Mesenchymal stem cell (in vitro differentiated cells and primary cell): ENCODE results near the gene MYO19. TPM values are rescaled to one million over a fixed set of nuclear protein-coding genes. Genes with fewer than 3 reads are reported as not detected.

ENCODE experiments used
- DNase-seq: peaks from one replicate; pipeline ENCODE4 v3.0.0-alpha.2; 2013
- H2AFZ ChIP-seq: one replicate; pipeline ENCODE4 v1.6.1; 2013; ENCODE audit warnings: low read depth, mild to moderate bottlenecking, control low read depth, inconsistent platforms, low read length, moderate library complexity
- H2AK5ac ChIP-seq: 2 replicates; pipeline ENCODE4 v1.6.1; 2013; ENCODE audit warnings: low read length, moderate library complexity, mild to moderate bottlenecking, inconsistent platforms; ENCODE audit not compliant: severe bottlenecking
- H2BK120ac ChIP-seq: one replicate; pipeline ENCODE4 v1.6.1; 2013; ENCODE audit warnings: low read depth, mild to moderate bottlenecking, inconsistent platforms, low read length, moderate library complexity
- H2BK12ac ChIP-seq, 2 experiments: one replicate each; pipeline ENCODE4 v1.6.1; 2013; ENCODE audit warnings: inconsistent platforms in 2 of 2, low read length in 2 of 2, mild to moderate bottlenecking in 2 of 2, moderate library complexity in 2 of 2, control low read depth in 1 of 2
- H2BK15ac ChIP-seq: one replicate; pipeline ENCODE4 v1.6.1; 2013; ENCODE audit warnings: mild to moderate bottlenecking, low read depth, inconsistent platforms; ENCODE audit not compliant: poor library complexity, severe bottlenecking
- H2BK5ac ChIP-seq: 2 replicates; pipeline ENCODE4 v1.6.1; 2013; ENCODE audit warnings: low read depth, mild to moderate bottlenecking, low read length, control low read depth, inconsistent platforms; ENCODE audit not compliant: poor library complexity, severe bottlenecking
- H3K14ac ChIP-seq, 2 experiments: one replicate each; pipeline ENCODE4 v1.6.1; 2013; ENCODE audit warnings: inconsistent platforms in 2 of 2, low read length in 2 of 2, control low read depth in 1 of 2, mild to moderate bottlenecking in 1 of 2, moderate library complexity in 1 of 2
- H3K18ac ChIP-seq, 2 experiments: one replicate each; pipeline ENCODE4 v1.6.1; 2013; ENCODE audit warnings: inconsistent platforms in 2 of 2, low read length in 2 of 2, control low read depth in 1 of 2, low read depth in 1 of 2, mild to moderate bottlenecking in 1 of 2
- H3K23ac ChIP-seq, 2 experiments: one replicate each; pipeline ENCODE4 v1.6.1; 2013; ENCODE audit warnings: inconsistent platforms in 2 of 2, low read length in 2 of 2, mild to moderate bottlenecking in 2 of 2, moderate library complexity in 2 of 2, control low read depth in 1 of 2
- H3K27ac ChIP-seq: 2 replicates; pipeline ENCODE4 v1.5.1; 2013; ENCODE audit warnings: mild to moderate bottlenecking, moderate library complexity, low read length, control low read depth, inconsistent platforms; ENCODE audit not compliant: poor library complexity, severe bottlenecking
- H3K27me3 ChIP-seq, 2 experiments: 2 replicates each; pipeline versions ENCODE4 v1.6.1 to v1.7.0; 2013; ENCODE audit warnings: low read length in 2 of 2, mild to moderate bottlenecking in 2 of 2, moderate library complexity in 2 of 2, control low read depth in 1 of 2, inconsistent platforms in 1 of 2; ENCODE audit not compliant: control insufficient read depth in 1 of 2, insufficient read depth in 1 of 2
- H3K36me3 ChIP-seq, 2 experiments: 2 replicates each; pipeline versions ENCODE4 v1.6.1 to v1.7.0; 2013; ENCODE audit warnings: low read length in 2 of 2, control low read depth in 1 of 2, inconsistent platforms in 1 of 2, low read depth in 1 of 2, mild to moderate bottlenecking in 1 of 2; ENCODE audit not compliant: insufficient read depth in 2 of 2, control insufficient read depth in 1 of 2
- H3K4ac ChIP-seq, 2 experiments: one replicate each; pipeline ENCODE4 v1.6.1; 2013; ENCODE audit warnings: inconsistent platforms in 2 of 2, low read length in 2 of 2, mild to moderate bottlenecking in 2 of 2, moderate library complexity in 2 of 2, control low read depth in 1 of 2, low read depth in 1 of 2
- H3K4me1 ChIP-seq: 2 replicates; pipeline ENCODE4 v1.6.1; 2013; ENCODE audit warnings: low read depth, low read length, control low read depth; ENCODE audit not compliant: control insufficient read depth, insufficient read depth
- H3K4me2 ChIP-seq: 2 replicates; pipeline ENCODE4 v1.6.1; 2013; ENCODE audit warnings: low read length, mild to moderate bottlenecking, inconsistent platforms; ENCODE audit not compliant: poor library complexity, severe bottlenecking
- H3K4me3 ChIP-seq, 2 experiments: 2 replicates each; pipeline versions ENCODE4 v1.5.1 to v1.7.0; 2013; ENCODE audit warnings: low read length in 2 of 2, mild to moderate bottlenecking in 2 of 2, control low read depth in 1 of 2, low read depth in 1 of 2; ENCODE audit not compliant: insufficient read depth in 1 of 2
- H3K79me1 ChIP-seq: replicated peaks from 2 replicates; pipeline ENCODE4 v1.6.1; 2013; ENCODE audit warnings: mild to moderate bottlenecking, control low read depth, low read length, inconsistent platforms; ENCODE audit not compliant: poor library complexity, severe bottlenecking
- H3K9ac ChIP-seq: 2 replicates; pipeline ENCODE4 v1.7.0; 2013; ENCODE audit warnings: mild to moderate bottlenecking, low read length, moderate library complexity
- H3K9me3 ChIP-seq: 2 replicates; pipeline ENCODE4 v1.7.0; 2013; ENCODE audit warnings: mild to moderate bottlenecking, low read length; ENCODE audit not compliant: control insufficient read depth
- H4K8ac ChIP-seq: one replicate; pipeline ENCODE4 v1.6.1; 2013; ENCODE audit warnings: inconsistent platforms, mild to moderate bottlenecking, low read length, moderate library complexity
- H4K91ac ChIP-seq: one replicate; pipeline ENCODE4 v1.6.1; 2013; ENCODE audit warnings: mild to moderate bottlenecking, low read length, inconsistent platforms
- WGBS: methylation state at CpG from one replicate; pipeline ENCODE4 v1.1.7; 2013; ENCODE audit warnings: mixed read lengths; 5-methylcytosine and 5-hydroxymethylcytosine counted together
- polyA plus RNA-seq, 2 experiments: library from polyadenylated mRNA; stranded (reverse); fragments of 200-250 nt; gene quantifications; one replicate each; pipeline ENCODE4 v1.2.3, GENCODE V29; 2013

The MYO19 gene, protein sequence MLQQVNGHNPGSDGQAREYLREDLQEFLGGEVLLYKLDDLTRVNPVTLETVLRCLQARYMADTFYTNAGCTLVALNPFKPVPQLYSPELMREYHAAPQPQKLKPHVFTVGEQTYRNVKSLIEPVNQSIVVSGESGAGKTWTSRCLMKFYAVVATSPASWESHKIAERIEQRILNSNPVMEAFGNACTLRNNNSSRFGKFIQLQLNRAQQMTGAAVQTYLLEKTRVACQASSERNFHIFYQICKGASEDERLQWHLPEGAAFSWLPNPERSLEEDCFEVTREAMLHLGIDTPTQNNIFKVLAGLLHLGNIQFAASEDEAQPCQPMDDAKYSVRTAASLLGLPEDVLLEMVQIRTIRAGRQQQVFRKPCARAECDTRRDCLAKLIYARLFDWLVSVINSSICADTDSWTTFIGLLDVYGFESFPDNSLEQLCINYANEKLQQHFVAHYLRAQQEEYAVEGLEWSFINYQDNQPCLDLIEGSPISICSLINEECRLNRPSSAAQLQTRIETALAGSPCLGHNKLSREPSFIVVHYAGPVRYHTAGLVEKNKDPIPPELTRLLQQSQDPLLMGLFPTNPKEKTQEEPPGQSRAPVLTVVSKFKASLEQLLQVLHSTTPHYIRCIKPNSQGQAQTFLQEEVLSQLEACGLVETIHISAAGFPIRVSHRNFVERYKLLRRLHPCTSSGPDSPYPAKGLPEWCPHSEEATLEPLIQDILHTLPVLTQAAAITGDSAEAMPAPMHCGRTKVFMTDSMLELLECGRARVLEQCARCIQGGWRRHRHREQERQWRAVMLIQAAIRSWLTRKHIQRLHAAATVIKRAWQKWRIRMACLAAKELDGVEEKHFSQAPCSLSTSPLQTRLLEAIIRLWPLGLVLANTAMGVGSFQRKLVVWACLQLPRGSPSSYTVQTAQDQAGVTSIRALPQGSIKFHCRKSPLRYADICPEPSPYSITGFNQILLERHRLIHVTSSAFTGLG
- polyA plus RNA-seq (2013, experiment 1 of 2) = 18.2 TPM
- 16.6 TPM for polyA plus RNA-seq (2013, experiment 2 of 2)

DNA sequence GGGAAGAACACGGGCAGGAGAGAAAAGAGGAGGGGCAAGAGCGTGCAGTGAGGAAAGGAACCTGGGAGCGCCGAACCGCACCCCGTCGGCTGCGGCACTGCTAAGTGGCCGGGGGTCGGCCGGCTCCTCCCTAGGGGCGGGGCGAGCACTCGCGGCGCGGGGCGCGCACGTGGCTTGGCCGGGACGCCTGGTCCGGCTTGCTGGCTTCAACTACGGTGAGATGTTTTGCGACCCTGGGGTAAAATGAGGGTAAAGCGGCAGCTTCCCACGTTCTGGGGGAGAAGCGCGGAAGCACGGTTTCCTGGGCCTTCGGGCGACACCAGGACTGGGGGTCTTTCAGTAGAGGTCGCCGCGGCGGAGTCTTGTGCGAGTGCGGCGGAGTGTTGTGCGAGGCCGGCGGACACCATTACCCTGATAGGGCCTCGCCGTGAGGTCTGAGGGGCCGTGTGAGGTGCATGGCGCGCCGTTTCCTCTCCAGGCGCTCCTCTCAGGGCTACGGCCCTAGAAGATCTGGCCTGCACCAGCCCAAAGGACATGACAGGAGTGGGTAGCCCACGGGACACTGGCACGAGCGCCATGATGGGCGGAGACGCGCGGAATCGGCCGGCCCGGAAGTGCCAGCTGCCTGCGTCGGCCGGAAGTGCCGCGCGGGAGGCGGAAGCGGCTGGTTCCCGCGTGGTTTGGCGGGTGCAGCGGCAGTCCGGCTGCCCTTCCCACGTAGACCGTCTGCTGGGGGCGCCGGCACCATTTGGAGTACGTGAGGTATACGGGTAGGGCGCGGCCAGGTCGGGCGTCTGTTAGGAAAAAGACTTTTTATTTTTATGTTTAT is at the start of gene MYO19, which contains the start of gene PIGW:
MYO19 (minus strand) TSS at position 29 of the 829 bp plus-strand sequence. CDS start 2,330 bp downstream, outside the sequence.
PIGW (plus strand) TSS at position 148 of the 829 bp plus-strand sequence. CDS start 2,115 bp downstream, outside the sequence.
- H2BK15ac ChIP-seq = no peak within 1 kb of the TSS
- no peaks in the 10 kb centered on the region for H3K9me3 ChIP-seq
- H3K9ac ChIP-seq = peak within 1 kb of the TSS; percentile 99
- H2BK5ac ChIP-seq = no peak within 1 kb of the TSS
- H2AFZ ChIP-seq = peak within 1 kb of the TSS; percentile 66
- peak within 1 kb of the TSS in 1 of 2 experiments; percentile 68 for H3K14ac ChIP-seq
- H2BK12ac ChIP-seq = no peak within 1 kb of the TSS
- no peaks in the 10 kb centered on the region for H3K27me3 ChIP-seq
- peak; percentile 90 for DNase-seq
- peak within 1 kb of the TSS; percentile 92 for H4K91ac ChIP-seq
- H3K4ac ChIP-seq = peak within 1 kb of the TSS; percentile 82 to 86
- under 1% methylated on average over 76 of the region's 83 CpGs for WGBS
- H2BK120ac ChIP-seq = peak within 1 kb of the TSS; percentile 2
- H3K4me1 ChIP-seq = peaks cover 6% of the 10 kb centered on the region
- H3K18ac ChIP-seq = peak within 1 kb of the TSS; percentile 90 to 96
- peaks cover 34% of the 10 kb centered on the region for H3K79me1 ChIP-seq
- peak within 1 kb of the TSS; percentile 97 for H3K4me2 ChIP-seq
- peaks cover 11 to 56% of the 10 kb centered on the region in 2 experiments for H3K36me3 ChIP-seq
- peak within 1 kb of the TSS; percentile 86 for H3K27ac ChIP-seq
- H4K8ac ChIP-seq = peak within 1 kb of the TSS; percentile 93
- H2AK5ac ChIP-seq = peak within 1 kb of the TSS; percentile 61
- peak within 1 kb of the TSS in 1 of 2 experiments; percentile 60 for H3K23ac ChIP-seq
- H3K4me3 ChIP-seq = peak within 1 kb of the TSS; percentile 76 to 96

DNA sequence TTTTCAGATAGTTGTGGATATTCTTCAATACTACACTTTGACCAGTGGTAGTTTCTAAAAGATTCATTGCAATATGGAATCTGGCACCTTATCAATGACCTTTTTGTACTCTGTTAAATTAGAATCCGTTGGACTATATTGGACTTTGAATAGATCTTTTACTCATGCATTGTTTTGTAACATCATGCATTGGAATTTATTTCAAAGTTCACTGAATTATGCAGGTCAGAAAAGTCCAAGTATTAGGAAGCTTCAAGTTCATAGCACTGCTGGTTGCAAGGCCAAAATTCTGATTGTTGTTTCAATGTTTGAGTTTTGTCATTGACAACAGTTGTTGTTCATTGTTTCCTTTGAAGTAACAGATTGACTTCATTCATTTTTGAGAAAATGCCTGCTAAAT is 49.1 kb upstream of the MYO19 start:
- H2BK5ac ChIP-seq = no peak overlapping the region
- H3K4me3 ChIP-seq = no peak overlapping the region
- no peak overlapping the region for H3K14ac ChIP-seq
- H3K18ac ChIP-seq = no peak overlapping the region
- no peak overlapping the region for H2AK5ac ChIP-seq
- no peaks in the 10 kb centered on the region for H3K9me3 ChIP-seq
- no peak overlapping the region for H3K4me2 ChIP-seq
- H2AFZ ChIP-seq = no peak overlapping the region
- H2BK15ac ChIP-seq = no peak overlapping the region
- H3K36me3 ChIP-seq = peaks cover 44 to 89% of the 10 kb centered on the region in 2 experiments
- no peak overlapping the region for H4K8ac ChIP-seq
- no peak overlapping the region for H3K27ac ChIP-seq
- no peaks in the 10 kb centered on the region for H3K27me3 ChIP-seq
- H3K4me1 ChIP-seq = no peaks in the 10 kb centered on the region
- peaks cover 19% of the 10 kb centered on the region for H3K79me1 ChIP-seq
- no peak overlapping the region for H3K23ac ChIP-seq
- no peak overlapping the region for H3K9ac ChIP-seq
- no peak overlapping the region for H3K4ac ChIP-seq
- no peak for DNase-seq
- H2BK12ac ChIP-seq = no peak overlapping the region
- WGBS = 80% methylated on average over 1 of the region's 1 CpG
- no peak overlapping the region for H4K91ac ChIP-seq
- no peak overlapping the region for H2BK120ac ChIP-seq

GRCh38 chr17:36578671-36579070 is 44.0 kb upstream of the MYO19 start:
- Histone ChIP-seq H2BK120ac (no peak overlapping the region), H3K4me3 (no peak overlapping the region), H4K8ac (no peak overlapping the region), H4K91ac (no peak overlapping the region), H2AFZ (no peak overlapping the region), H3K27ac (no peak overlapping the region), H3K4ac (no peak overlapping the region), H2AK5ac (no peak overlapping the region), H3K4me1 (peaks cover 3% of the 10 kb centered on the region), H3K36me3 (peaks cover 37 to 82% of the 10 kb centered on the region in 2 experiments), H2BK5ac (no peak overlapping the region), H2BK15ac (no peak overlapping the region), H3K14ac (no peak overlapping the region), H3K18ac (no peak overlapping the region), H3K27me3 (no peaks in the 10 kb centered on the region), H3K9ac (no peak overlapping the region), H3K4me2 (no peak overlapping the region), H2BK12ac (no peak overlapping the region), H3K9me3 (no peaks in the 10 kb centered on the region), H3K79me1 (peaks cover 14% of the 10 kb centered on the region), H3K23ac (no peak overlapping the region)
- DNase-seq = no peak
- 98% methylated on average over 2 of the region's 2 CpGs for WGBS
